IMR-90 (cell line): ENCODE results near the gene DMRTC2. TPM values are rescaled to one million over a fixed set of nuclear protein-coding genes. Genes with fewer than 3 reads are reported as not detected.
A peak's percentile ranks its signal among the peaks of the same experiment; 100 is the strongest.

Experiments
- ATAC-seq: fragments of 200-7000 bp; cut with Tn5 transposase; 2 replicates; pipeline ENCODE4 v1.9.1; 2020; ENCODE audit warnings: low read depth, mild to moderate bottlenecking, moderate library complexity
- BruUV-seq: library from RNA; stranded (reverse); fragments of 400-500 nt; replicated peaks from 2 replicates; lab custom pipeline; 2021; lab: Mats Ljungman, UMichigan
- CTCF ChIA-PET: fragments of 300-600 bp; formaldehyde crosslinking; extraction: SDS; loops from one replicate; lab custom pipeline; 2021; ENCODE audit warnings: antibody characterized with exemption; lab: Yijun Ruan, JAX
- POLR2A ChIA-PET: fragments of 300-600 bp; sonication (Branson Sonifier 250); formaldehyde crosslinking; loops from one replicate; lab custom pipeline; 2022; ENCODE audit warnings: antibody characterized with exemption; ENCODE audit not compliant: unreplicated experiment; lab: Charles Lee
- DNase-seq: peaks from one replicate; pipeline ENCODE4 v3.0.0; 2013
- H2AFZ ChIP-seq: replicated peaks from 2 replicates; pipeline ENCODE3; 2013; ENCODE audit warnings: low read length, mild to moderate bottlenecking; ENCODE audit not compliant: poor library complexity
- H2AK5ac ChIP-seq: 2 replicates; pipeline ENCODE4 v1.6.1; 2013; ENCODE audit warnings: low read depth, low read length, inconsistent platforms
- H2AK9ac ChIP-seq: replicated peaks from 2 replicates; pipeline ENCODE3; 2013; ENCODE audit warnings: mild to moderate bottlenecking, low read depth, low read length, moderate library complexity; ENCODE audit not compliant: poor library complexity
- H2BK120ac ChIP-seq: 2 replicates; pipeline ENCODE4 v1.6.1; 2013; ENCODE audit warnings: low read depth, low read length, inconsistent platforms
- H2BK15ac ChIP-seq: 3 replicates; pipeline ENCODE4 v1.6.1; 2013; ENCODE audit warnings: low read depth, low read length, inconsistent platforms
- H2BK20ac ChIP-seq: 2 replicates; pipeline ENCODE4 v1.6.1; 2013; ENCODE audit warnings: low read depth, mild to moderate bottlenecking, inconsistent platforms, low read length, moderate library complexity
- H2BK5ac ChIP-seq: 2 replicates; pipeline ENCODE4 v1.6.1; 2013; ENCODE audit warnings: mild to moderate bottlenecking, low read depth, low read length, inconsistent platforms; ENCODE audit not compliant: poor library complexity, severe bottlenecking
- H3K14ac ChIP-seq: replicated peaks from 2 replicates; pipeline ENCODE4 v1.6.1; 2013; ENCODE audit warnings: low read depth, low read length, inconsistent platforms
- H3K18ac ChIP-seq: 2 replicates; pipeline ENCODE4 v1.6.1; 2013; ENCODE audit warnings: low read depth, low read length, control low read depth
- H3K23ac ChIP-seq: 2 replicates; pipeline ENCODE4 v1.6.1; 2013; ENCODE audit warnings: low read depth, low read length, inconsistent platforms
- H3K27ac ChIP-seq: 2 replicates; pipeline ENCODE4 v1.5.1; 2013; ENCODE audit warnings: mild to moderate bottlenecking, control low read depth, low read length; ENCODE audit not compliant: insufficient read depth
- H3K27me3 ChIP-seq: 2 replicates; pipeline ENCODE4 v1.6.1; 2013; ENCODE audit warnings: low read length; ENCODE audit not compliant: control insufficient read depth, insufficient read depth
- H3K36me3 ChIP-seq: 2 replicates; pipeline ENCODE4 v1.6.1; 2013; ENCODE audit warnings: low read length, mixed read lengths; ENCODE audit not compliant: control insufficient read depth, insufficient read depth
- H3K4ac ChIP-seq: 2 replicates; pipeline ENCODE4 v1.6.1; 2013; ENCODE audit warnings: low read depth, low read length, inconsistent platforms
- H3K4me1 ChIP-seq: 2 replicates; pipeline ENCODE4 v1.6.1; 2013; ENCODE audit warnings: low read length, mixed read lengths; ENCODE audit not compliant: control insufficient read depth, insufficient read depth
- H3K4me2 ChIP-seq: 2 replicates; pipeline ENCODE4 v1.6.1; 2013; ENCODE audit warnings: low read depth, mild to moderate bottlenecking, control low read depth, low read length, moderate library complexity
- H3K4me3 ChIP-seq: 2 replicates; pipeline ENCODE4 v1.5.1; 2013; ENCODE audit warnings: low read depth, mild to moderate bottlenecking, control low read depth, low read length, moderate library complexity; ENCODE audit not compliant: insufficient read depth
- H3K56ac ChIP-seq: 2 replicates; pipeline ENCODE4 v1.6.1; 2013; ENCODE audit warnings: low read length, inconsistent platforms; ENCODE audit not compliant: insufficient read depth; ENCODE audit errors: extremely low read depth
- H3K79me1 ChIP-seq, 2 experiments: 2 replicates each; pipeline ENCODE4 v1.6.1; 2013; ENCODE audit warnings: low read length in 2 of 2, inconsistent platforms in 1 of 2, low read depth in 1 of 2
- H3K9ac ChIP-seq: 2 replicates; pipeline ENCODE4 v1.6.1; 2013; ENCODE audit warnings: low read depth, low read length, control low read depth
- H3K9me1 ChIP-seq: 2 replicates; pipeline ENCODE4 v1.6.1; 2013; ENCODE audit warnings: low read length, inconsistent platforms; ENCODE audit not compliant: insufficient read depth
- H3K9me3 ChIP-seq: 2 replicates; pipeline ENCODE4 v1.6.1; 2013; ENCODE audit warnings: low read length; ENCODE audit not compliant: control insufficient read depth, insufficient read depth
- H4K20me1 ChIP-seq: 2 replicates; pipeline ENCODE4 v1.6.1; 2013; ENCODE audit warnings: low read length, inconsistent platforms; ENCODE audit not compliant: insufficient read depth
- H4K5ac ChIP-seq: 2 replicates; pipeline ENCODE4 v1.6.1; 2013; ENCODE audit warnings: mild to moderate bottlenecking, low read depth, low read length, control low read depth
- H4K8ac ChIP-seq, 2 experiments: 2 replicates each; pipeline ENCODE4 v1.6.1; 2013; ENCODE audit warnings: low read depth in 2 of 2, low read length in 2 of 2, control low read depth in 1 of 2, inconsistent platforms in 1 of 2
- H4K91ac ChIP-seq: 2 replicates; pipeline ENCODE4 v1.6.1; 2013; ENCODE audit warnings: low read depth, low read length, inconsistent platforms; ENCODE audit not compliant: insufficient read depth
- BHLHE40 ChIP-seq: fragments of 150-350 bp; IDR thresholded peaks from 2 replicates; pipeline ENCODE4 v1.6.1; 2016; ENCODE audit warnings: mild to moderate bottlenecking, low read depth, low read length
- FOS ChIP-seq: fragments of 150-350 bp; IDR thresholded peaks from 2 replicates; pipeline ENCODE4 v1.6.1; 2016; ENCODE audit warnings: low read depth, low read length
- WGBS, 2 experiments: methylation state at CpG; one replicate each; pipeline versions ENCODE4 v1.1.5 to v1.1.7; 2013; ENCODE audit warnings: missing lambda C conversion rate in 2 of 2; ENCODE audit not compliant: insufficient read length in 1 of 2; ENCODE audit errors: extremely low coverage in 2 of 2; 5-methylcytosine and 5-hydroxymethylcytosine counted together
- dilution Hi-C: fragments of 300-500 bp; cut with HindIII; formaldehyde crosslinking; loops from one replicate; pipeline ENCODE4 v1.14.3; 2018; ENCODE audit warnings: low sequenced_read_pairs; ENCODE audit not compliant: unreplicated experiment
- in situ Hi-C: fragments of 300-500 bp; cut with MboI; formaldehyde crosslinking; loops from 3 replicates; pipeline ENCODE4 v1.14.3; 2019; ENCODE audit warnings: low sequenced_read_pairs, inconsistent platforms, mixed read lengths
- intact Hi-C: fragments of 100-400 bp; cut with micrococcal nuclease; formaldehyde crosslinking; loops from 2 replicates; pipeline ENCODE4 v1.10.0; 2022
- polyA plus RNA-seq, 3 experiments: library from polyadenylated mRNA; depleted of rRNA; stranded (reverse); fragments of >200 nt; gene quantifications; 2 replicates each; pipeline ENCODE4 v1.2.3, GENCODE V29; 2012; ENCODE audit warnings: low replicate concordance in 1 of 3
- total RNA-seq: library from RNA; depleted of rRNA; stranded (reverse); fragments of >200 nt; gene quantifications from 2 replicates; pipeline ENCODE4 v1.2.3, GENCODE V29; 2012

Gene DMRTC2
- total and polyA plus RNA-seq, 2 of the 4 experiments (the other 2 are of a cell fraction): not detected

DNA sequence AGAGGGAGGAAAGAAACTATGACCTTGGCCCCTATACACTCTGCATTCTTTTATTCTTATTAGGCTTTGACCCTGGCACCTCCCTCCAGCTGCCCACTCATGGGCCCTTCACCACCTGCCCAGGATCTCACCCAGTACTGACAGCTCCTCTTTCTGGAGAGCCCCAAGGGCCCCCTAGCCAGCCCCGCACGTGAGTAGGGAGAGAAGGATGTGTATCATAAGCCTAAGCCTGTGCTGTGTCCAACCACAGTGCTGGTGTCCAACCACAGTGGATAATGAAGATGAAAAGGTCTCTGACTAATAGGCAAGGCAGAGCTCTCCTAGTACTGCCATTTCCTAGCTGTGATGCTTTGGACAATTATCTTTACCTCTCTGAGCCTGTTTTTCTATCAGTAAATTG, 4.2 kb downstream of the DMRTC2 start:
- TF ChIP-seq FOS (no peak), BHLHE40 (peak; percentile 60)
- H4K20me1 ChIP-seq: no peaks in the 10 kb centered on the region
- no peak overlapping the region for H2BK15ac ChIP-seq
- no peak overlapping the region for H4K91ac ChIP-seq
- H3K23ac ChIP-seq: no peak overlapping the region
- no peak overlapping the region for H4K8ac ChIP-seq
- in situ Hi-C loops (no loop called here), intact Hi-C loops (no loop called here), dilution Hi-C loops (no loop called here)
- H3K14ac ChIP-seq: no peak overlapping the region
- no peak overlapping the region for H3K4me3 ChIP-seq
- H2BK20ac ChIP-seq: no peak overlapping the region
- H2BK5ac ChIP-seq: no peak overlapping the region
- ChIA-PET CTCF (no interaction called here), POLR2A (no interaction called here)
- H2BK120ac ChIP-seq: no peak overlapping the region
- H3K27ac ChIP-seq: no peak overlapping the region
- no CpG with 5 or more reads among the region's 2 CpGs for WGBS, 2 experiments
- no peaks in the 10 kb centered on the region for H3K79me1 ChIP-seq
- no peak overlapping the region for H2AK5ac ChIP-seq
- no peak overlapping the region for H3K4me2 ChIP-seq
- peaks cover 40% of the 10 kb centered on the region for H3K27me3 ChIP-seq
- no peak overlapping the region for H2AK9ac ChIP-seq
- H3K4me1 ChIP-seq: no peaks in the 10 kb centered on the region
- no peaks in the 10 kb centered on the region for H3K9me3 ChIP-seq
- H4K5ac ChIP-seq: no peak overlapping the region
- H2AFZ ChIP-seq: no peak overlapping the region
- no peak overlapping the region for H3K4ac ChIP-seq
- no peak overlapping the region for H3K18ac ChIP-seq
- no peak overlapping the region for H3K9ac ChIP-seq
- no peak overlapping the region for H3K56ac ChIP-seq
- DNase-seq (no peak), ATAC-seq (no peak)
- BruUV-seq: no TSS peak
- no peaks in the 10 kb centered on the region for H3K9me1 ChIP-seq
- H3K36me3 ChIP-seq: no peaks in the 10 kb centered on the region
